Measurements from ENCODE around the gene NPR2.

DNA sequence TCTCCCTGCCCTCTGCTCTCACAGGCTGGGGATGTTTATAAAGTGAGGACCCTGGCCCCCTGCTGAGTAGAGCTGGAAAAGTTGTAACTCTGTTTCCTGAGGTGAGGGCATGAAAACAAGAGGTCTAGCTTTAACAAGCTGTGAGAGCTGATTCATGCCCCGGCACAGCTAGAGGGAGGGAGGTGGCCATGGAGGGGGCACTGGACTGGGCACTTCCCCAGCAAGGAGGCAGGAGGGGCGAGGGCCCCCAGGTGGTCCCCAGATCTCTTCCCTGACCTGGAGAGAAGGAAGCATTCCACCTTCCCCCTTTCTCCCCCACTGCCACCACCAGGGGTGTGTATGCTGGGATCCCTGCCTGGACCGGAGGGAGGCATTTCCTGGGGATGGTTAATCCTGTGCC lies 37.1 kb upstream of the NPR2 start, which contains the start of gene MSMP:
- TF ChIP-seq, protein P1, sequence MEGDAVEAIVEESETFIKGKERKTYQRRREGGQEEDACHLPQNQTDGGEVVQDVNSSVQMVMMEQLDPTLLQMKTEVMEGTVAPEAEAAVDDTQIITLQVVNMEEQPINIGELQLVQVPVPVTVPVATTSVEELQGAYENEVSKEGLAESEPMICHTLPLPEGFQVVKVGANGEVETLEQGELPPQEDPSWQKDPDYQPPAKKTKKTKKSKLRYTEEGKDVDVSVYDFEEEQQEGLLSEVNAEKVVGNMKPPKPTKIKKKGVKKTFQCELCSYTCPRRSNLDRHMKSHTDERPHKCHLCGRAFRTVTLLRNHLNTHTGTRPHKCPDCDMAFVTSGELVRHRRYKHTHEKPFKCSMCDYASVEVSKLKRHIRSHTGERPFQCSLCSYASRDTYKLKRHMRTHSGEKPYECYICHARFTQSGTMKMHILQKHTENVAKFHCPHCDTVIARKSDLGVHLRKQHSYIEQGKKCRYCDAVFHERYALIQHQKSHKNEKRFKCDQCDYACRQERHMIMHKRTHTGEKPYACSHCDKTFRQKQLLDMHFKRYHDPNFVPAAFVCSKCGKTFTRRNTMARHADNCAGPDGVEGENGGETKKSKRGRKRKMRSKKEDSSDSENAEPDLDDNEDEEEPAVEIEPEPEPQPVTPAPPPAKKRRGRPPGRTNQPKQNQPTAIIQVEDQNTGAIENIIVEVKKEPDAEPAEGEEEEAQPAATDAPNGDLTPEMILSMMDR (IDR thresholded peaks at IDR 0.05): no peak
- TF ChIP-seq POLR2A (IDR thresholded peaks at IDR 0.05): no peak
